HPDE6-E6E7 (cell line): ENCODE measurements around the gene UPF2.

ENCODE experiments used
- DNase-seq: peaks from one replicate; pipeline ENCODE4 v3.0.0; 2011; ENCODE audit warnings: missing footprints; ENCODE audit errors: extremely low spot score

Gene UPF2

GRCh38 chr10:11884706-11885423 lies 157.7 kb downstream of the UPF2 start:
- DNase-seq, result peak; percentile 42

GRCh38 chr10:11882646-11883375 lies 159.8 kb downstream of the UPF2 start:
- no peak for DNase-seq

- DNase-seq, result peak; percentile 50
Observed at GRCh38 chr10:11881477-11882417, 160.9 kb downstream of the UPF2 start.

GRCh38 chr10:11881030-11881476 lies 161.6 kb downstream of the UPF2 start:
- no peak for DNase-seq

- DNase-seq, result no peak
Observed at GRCh38 chr10:11880151-11881029, 162.2 kb downstream of the UPF2 start.

GRCh38 chr10:11879387-11880094 lies 163.1 kb downstream of the UPF2 start:
- no peak for DNase-seq

GRCh38 chr10:11878776-11879175 lies 163.8 kb downstream of the UPF2 start:
- no peak for DNase-seq

GRCh38 chr10:11877591-11877905 lies 165.1 kb downstream of the UPF2 start:
- DNase-seq, result no peak

- no peak for DNase-seq
Observed at GRCh38 chr10:11876805-11877590, 165.6 kb downstream of the UPF2 start.

GRCh38 chr10:11876324-11876723 lies 166.3 kb downstream of the UPF2 start:
- no peak for DNase-seq

- peak; percentile 63 for DNase-seq
Observed at GRCh38 chr10:11875494-11876281, 166.9 kb downstream of the UPF2 start.

- DNase-seq, result peak; percentile 26
Observed at GRCh38 chr10:11874568-11875493, 167.8 kb downstream of the UPF2 start.

- no peak for DNase-seq
Observed at GRCh38 chr10:11871466-11871865, 171.1 kb downstream of the UPF2 start.

- DNase-seq, result no peak
Observed at GRCh38 chr10:11870900-11871400, 171.7 kb downstream of the UPF2 start.

- no peak for DNase-seq
Observed at GRCh38 chr10:11870461-11870780, 172.2 kb downstream of the UPF2 start.
